Loucy (cell line): ENCODE data around the gene ETNK2.

ENCODE experiments used
- CTCF ChIP-seq: fragments of 200-600 bp; sonication (generic); conservative IDR thresholded peaks from 2 replicates; pipeline ENCODE4 v1.5.1; 2014; ENCODE audit warnings: mild to moderate bottlenecking, antibody characterized with exemption, low read length
- EZH2phosphoT487 ChIP-seq: fragments of 200-600 bp; IDR thresholded peaks from 2 replicates; pipeline ENCODE4 v1.6.1; 2018; ENCODE audit warnings: antibody characterized with exemption, mild to moderate bottlenecking, moderate library complexity, borderline replicate concordance

- TF ChIP-seq CTCF (no peak), EZH2phosphoT487 (no peak)
Measured at GRCh38 chr1:204180133-204180532, 28.3 kb upstream of the ETNK2 start.
